Karpas-422 (cell line): ENCODE results near the gene UBE2E3. TPM values are rescaled to one million over a fixed set of nuclear protein-coding genes. Genes with fewer than 3 reads are reported as not detected.

ENCODE experiments used
- DNase-seq: peaks from one replicate; pipeline ENCODE4 v3.0.0-alpha.2; 2015
- H2AFZ ChIP-seq: fragments of 200-600 bp; sonication (generic); 2 replicates; pipeline ENCODE4 v1.6.1; 2014; ENCODE audit warnings: antibody characterized with exemption, low read length, mixed read lengths
- H3K27ac ChIP-seq: fragments of 200-600 bp; sonication (generic); 2 replicates; pipeline ENCODE4 v1.5.1; 2014; ENCODE audit warnings: mild to moderate bottlenecking, low read length, moderate library complexity
- H3K27me3 ChIP-seq: fragments of 200-600 bp; sonication (generic); 2 replicates; pipeline ENCODE4 v1.6.1; 2014; ENCODE audit warnings: low read length, mixed read lengths
- H3K36me3 ChIP-seq: fragments of 200-600 bp; sonication (generic); 2 replicates; pipeline ENCODE4 v1.6.1; 2014; ENCODE audit warnings: low read length, mixed read lengths; ENCODE audit not compliant: insufficient read depth
- H3K4me1 ChIP-seq: fragments of 200-600 bp; sonication (generic); 2 replicates; pipeline ENCODE4 v1.6.1; 2014; ENCODE audit warnings: mild to moderate bottlenecking, low read length, mixed read lengths
- H3K4me2 ChIP-seq: fragments of 200-600 bp; sonication (generic); 2 replicates; pipeline ENCODE4 v1.6.1; 2014; ENCODE audit warnings: low read length, low read depth, mild to moderate bottlenecking; ENCODE audit not compliant: poor library complexity, severe bottlenecking
- H3K4me3 ChIP-seq: fragments of 200-600 bp; sonication (generic); 2 replicates; pipeline ENCODE4 v1.5.1; 2014; ENCODE audit warnings: mild to moderate bottlenecking, antibody characterized with exemption, low read length, mixed read lengths
- H3K79me2 ChIP-seq: fragments of 200-600 bp; sonication (generic); 2 replicates; pipeline ENCODE4 v1.6.1; 2014; ENCODE audit warnings: mild to moderate bottlenecking, low read length, mixed read lengths
- H3K9ac ChIP-seq: fragments of 200-600 bp; sonication (generic); 2 replicates; pipeline ENCODE4 v1.6.0; 2014; ENCODE audit warnings: low read length
- H3K9me2 ChIP-seq: fragments of 200-600 bp; sonication (generic), shearing (Covaris generic); replicated peaks from 2 replicates; pipeline ENCODE4 v1.6.0; 2014; ENCODE audit warnings: mild to moderate bottlenecking, low read length, moderate library complexity; ENCODE audit not compliant: insufficient read depth
- H3K9me3 ChIP-seq: fragments of 300-700, 200-600 bp; sonication (generic); 2 replicates; pipeline ENCODE4 v1.6.1; 2014; ENCODE audit warnings: low read length, mixed read lengths
- H4K20me1 ChIP-seq: fragments of 200-600 bp; sonication (generic); 2 replicates; pipeline ENCODE4 v1.6.1; 2014; ENCODE audit warnings: mild to moderate bottlenecking, antibody characterized with exemption, low read length, low read depth; ENCODE audit not compliant: insufficient read depth
- total RNA-seq: library from RNA; depleted of rRNA; stranded (reverse); fragments of >200 nt; shearing (Covaris generic); gene quantifications from 2 replicates; pipeline ENCODE4 v1.2.3, GENCODE V29; 2014; ENCODE audit warnings: low replicate concordance

Gene UBE2E3
- total RNA-seq, 1 experiment from 2014 or later: 124 TPM

- no peak overlapping the region for H3K4me3 ChIP-seq
- DNase-seq: peak; percentile 86
These were observed 78.2 kb downstream of the UBE2E3 start for GRCh38 chr2:181058378-181059269.

GRCh38 chr2:181063696-181064095 lies 83.3 kb downstream of the UBE2E3 start:
- peaks cover 5% of the 10 kb centered on the region; the same call in 1 of the 2 replicates for H3K36me3 ChIP-seq
- H4K20me1 ChIP-seq: no peaks in the 10 kb centered on the region
- H3K79me2 ChIP-seq: peaks cover 43% of the 10 kb centered on the region
- no peak for DNase-seq
- no peaks in the 10 kb centered on the region for H3K9me2 ChIP-seq
- no peak overlapping the region for H2AFZ ChIP-seq
- no peak overlapping the region for H3K4me2 ChIP-seq
- H3K9ac ChIP-seq: no peak overlapping the region
- no peak overlapping the region for H3K27ac ChIP-seq
- no peaks in the 10 kb centered on the region for H3K9me3 ChIP-seq
- no peaks in the 10 kb centered on the region for H3K27me3 ChIP-seq
- H3K4me1 ChIP-seq: no peaks in the 10 kb centered on the region
- H3K4me3 ChIP-seq: no peak overlapping the region

More at GRCh38 chr2:181058378-181059269, 78.2 kb downstream of the UBE2E3 start:
- H3K9me2 ChIP-seq: no peaks in the 10 kb centered on the region
- H2AFZ ChIP-seq: no peak overlapping the region
- H3K9ac ChIP-seq: no peak overlapping the region
- peaks cover 31% of the 10 kb centered on the region for H3K79me2 ChIP-seq
- no peaks in the 10 kb centered on the region for H3K27me3 ChIP-seq
- no peaks in the 10 kb centered on the region for H4K20me1 ChIP-seq
- H3K4me1 ChIP-seq: no peaks in the 10 kb centered on the region
- H3K9me3 ChIP-seq: no peaks in the 10 kb centered on the region
- no peak overlapping the region for H3K4me2 ChIP-seq
- no peaks in the 10 kb centered on the region for H3K36me3 ChIP-seq
- H3K27ac ChIP-seq: no peak overlapping the region

GRCh38 chr2:181065458-181065857 lies 85.1 kb downstream of the UBE2E3 start:
- H4K20me1 ChIP-seq: no peaks in the 10 kb centered on the region
- H3K4me3 ChIP-seq: no peak overlapping the region
- DNase-seq: no peak
- H3K4me2 ChIP-seq: no peak overlapping the region
- no peaks in the 10 kb centered on the region for H3K27me3 ChIP-seq
- peaks cover 39% of the 10 kb centered on the region for H3K79me2 ChIP-seq
- no peak overlapping the region for H3K9ac ChIP-seq
- no peak overlapping the region for H2AFZ ChIP-seq
- no peaks in the 10 kb centered on the region for H3K4me1 ChIP-seq
- no peaks in the 10 kb centered on the region for H3K9me2 ChIP-seq
- no peak overlapping the region for H3K27ac ChIP-seq
- H3K9me3 ChIP-seq: no peaks in the 10 kb centered on the region
- H3K36me3 ChIP-seq: peaks cover 5% of the 10 kb centered on the region; the same call in 1 of the 2 replicates

- H3K4me2 ChIP-seq: no peak overlapping the region
- no peaks in the 10 kb centered on the region for H3K4me1 ChIP-seq
- no peaks in the 10 kb centered on the region for H3K9me3 ChIP-seq
- H3K27me3 ChIP-seq: no peaks in the 10 kb centered on the region
- H3K9ac ChIP-seq: no peak overlapping the region
- H4K20me1 ChIP-seq: no peaks in the 10 kb centered on the region
- H3K27ac ChIP-seq: no peak overlapping the region
- H3K36me3 ChIP-seq: peaks cover 5% of the 10 kb centered on the region; the same call in 1 of the 2 replicates
- no peak overlapping the region for H2AFZ ChIP-seq
- H3K79me2 ChIP-seq: peaks cover 40% of the 10 kb centered on the region
- H3K4me3 ChIP-seq: no peak overlapping the region
- no peaks in the 10 kb centered on the region for H3K9me2 ChIP-seq
- DNase-seq: no peak
These were observed 85.9 kb downstream of the UBE2E3 start for GRCh38 chr2:181066333-181066732.

GRCh38 chr2:181070119-181070835 lies 89.9 kb downstream of the UBE2E3 start:
- DNase-seq: no peak
- H2AFZ ChIP-seq: no peak overlapping the region
- no peak overlapping the region for H3K4me2 ChIP-seq
- H3K36me3 ChIP-seq: 0 out of 2 replicates have a peak, but pooled peaks cover 5% of the 10 kb centered on the region
- H3K4me3 ChIP-seq: no peak overlapping the region
- no peaks in the 10 kb centered on the region for H3K9me3 ChIP-seq
- no peak overlapping the region for H3K27ac ChIP-seq
- no peaks in the 10 kb centered on the region for H4K20me1 ChIP-seq
- H3K27me3 ChIP-seq: no peaks in the 10 kb centered on the region
- H3K9me2 ChIP-seq: no peaks in the 10 kb centered on the region
- H3K9ac ChIP-seq: no peak overlapping the region
- H3K4me1 ChIP-seq: peaks cover 8% of the 10 kb centered on the region
- peaks cover 19% of the 10 kb centered on the region; the same call in 1 of the 2 replicates for H3K79me2 ChIP-seq

GRCh38 chr2:181070836-181071200 lies 90.4 kb downstream of the UBE2E3 start:
- H2AFZ ChIP-seq: no peak overlapping the region
- H3K4me3 ChIP-seq: no peak overlapping the region
- DNase-seq: no peak
- H3K27ac ChIP-seq: no peak overlapping the region
- H3K79me2 ChIP-seq: peaks cover 17% of the 10 kb centered on the region; the same call in 1 of the 2 replicates
- H3K27me3 ChIP-seq: no peaks in the 10 kb centered on the region
- H3K9ac ChIP-seq: no peak overlapping the region
- no peaks in the 10 kb centered on the region for H4K20me1 ChIP-seq
- no peaks in the 10 kb centered on the region for H3K9me2 ChIP-seq
- no peak overlapping the region for H3K4me2 ChIP-seq
- peaks cover 8% of the 10 kb centered on the region for H3K4me1 ChIP-seq
- no peaks in the 10 kb centered on the region for H3K9me3 ChIP-seq
- 0 out of 2 replicates have a peak, but pooled peaks cover 5% of the 10 kb centered on the region for H3K36me3 ChIP-seq

GRCh38 chr2:181072486-181073235 lies 92.3 kb downstream of the UBE2E3 start:
- Histone ChIP-seq H3K27ac (no peak overlapping the region), H3K4me1 (peaks cover 15% of the 10 kb centered on the region), H3K79me2 (peaks cover 9% of the 10 kb centered on the region; the same call in 1 of the 2 replicates), H3K27me3 (no peaks in the 10 kb centered on the region), H2AFZ (no peak overlapping the region), H3K9ac (no peak overlapping the region), H3K36me3 (no peaks in the 10 kb centered on the region), H3K4me2 (no peak overlapping the region), H3K9me3 (no peaks in the 10 kb centered on the region), H3K4me3 (no peak overlapping the region), H4K20me1 (no peaks in the 10 kb centered on the region), H3K9me2 (no peaks in the 10 kb centered on the region)
- DNase-seq: no peak
